AG10803 (cell line): Measurements from ENCODE around the gene LPCAT4.

Source experiments
- DNase-seq: peaks from one replicate; pipeline ENCODE4 v3.0.0; 2010; ENCODE audit warnings: low read depth
- H3K4me3 ChIP-seq: 2 replicates; pipeline ENCODE4 v1.5.1; 2011; ENCODE audit warnings: mild to moderate bottlenecking, low read length, control low read depth
- CTCF ChIP-seq: conservative IDR thresholded peaks from 2 replicates; pipeline ENCODE4 v1.5.1; 2011; ENCODE audit warnings: mild to moderate bottlenecking, low read length, control low read depth, inconsistent platforms

The LPCAT4 gene

GRCh38 chr15:34364041-34364440, 3.0 kb downstream of the LPCAT4 start:
- H3K4me3 ChIP-seq, result no peak overlapping the region
- no peak for DNase-seq
- no peak for TF ChIP-seq CTCF

- H3K4me3 ChIP-seq, result no peak overlapping the region
- no peak for TF ChIP-seq CTCF
- DNase-seq, result no peak
Observed at GRCh38 chr15:34362047-34362773, 4.8 kb downstream of the LPCAT4 start.

GRCh38 chr15:34361278-34361677, 5.7 kb downstream of the LPCAT4 start:
- no peak overlapping the region for H3K4me3 ChIP-seq
- no peak for TF ChIP-seq CTCF
- DNase-seq, result no peak

- TF ChIP-seq CTCF, result no peak
Observed at GRCh38 chr15:34360298-34360697, 6.7 kb downstream of the LPCAT4 start.

GRCh38 chr15:34359416-34359815, 7.6 kb downstream of the LPCAT4 start:
- no peak for TF ChIP-seq CTCF
- no peak for DNase-seq
- no peak overlapping the region for H3K4me3 ChIP-seq

More at GRCh38 chr15:34360298-34360697, 6.7 kb downstream of the LPCAT4 start:
- no peak overlapping the region for H3K4me3 ChIP-seq
- no peak for DNase-seq

GRCh38 chr15:34358948-34359347, 8.0 kb downstream of the LPCAT4 start:
- TF ChIP-seq CTCF, result no peak
- DNase-seq, result no peak

GRCh38 chr15:34358367-34358766, 8.6 kb downstream of the LPCAT4 start:
- H3K4me3 ChIP-seq, result no peak overlapping the region
- no peak for DNase-seq
- no peak for TF ChIP-seq CTCF

More at GRCh38 chr15:34358948-34359347, 8.0 kb downstream of the LPCAT4 start:
- H3K4me3 ChIP-seq, result no peak overlapping the region
